ELR (cell line): ENCODE measurements around the gene PLSCR4.

ENCODE experiments used
- DNase-seq: peaks from one replicate; pipeline ENCODE4 v3.0.0-alpha.2; 2015; ENCODE audit warnings: low read depth

Gene PLSCR4

DNA sequence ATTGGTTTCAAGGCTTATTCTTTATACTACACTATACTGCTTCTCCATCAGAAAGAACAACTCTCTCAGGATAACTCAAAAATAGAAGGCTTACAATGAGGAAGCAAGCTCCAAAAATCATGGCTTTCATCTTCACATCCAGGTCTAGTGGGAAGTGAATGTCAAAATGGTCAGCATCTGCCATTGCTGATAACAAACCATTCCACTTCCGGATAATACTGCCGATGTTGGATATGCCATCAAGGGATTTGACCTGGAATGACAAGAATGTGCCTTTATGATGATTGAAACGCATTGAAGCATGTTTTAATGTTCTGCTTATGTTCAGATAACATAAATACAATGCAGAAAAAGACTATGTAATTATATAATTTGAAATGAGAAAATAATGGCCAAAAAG lies 55.9 kb downstream of the PLSCR4 start:
- no peak for DNase-seq

DNA sequence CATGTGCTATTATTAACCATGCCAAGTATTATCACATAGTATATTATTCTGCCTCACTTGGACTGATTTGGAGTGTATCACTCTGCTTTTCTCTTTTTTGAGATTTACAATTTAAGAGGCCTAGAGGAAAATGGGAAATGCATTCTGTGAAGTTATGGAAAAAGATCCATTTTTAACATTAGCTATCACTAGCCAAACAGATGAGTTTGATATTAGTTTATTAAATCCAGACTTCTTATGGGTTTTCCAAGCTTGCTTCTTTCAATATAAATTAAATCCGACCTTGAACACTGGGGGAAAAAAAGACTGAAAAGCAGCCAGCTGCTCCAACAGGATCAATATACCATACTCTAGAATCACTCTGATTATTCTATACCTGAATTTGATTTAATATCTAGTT lies 59.9 kb downstream of the PLSCR4 start:
- DNase-seq, result no peak

DNA sequence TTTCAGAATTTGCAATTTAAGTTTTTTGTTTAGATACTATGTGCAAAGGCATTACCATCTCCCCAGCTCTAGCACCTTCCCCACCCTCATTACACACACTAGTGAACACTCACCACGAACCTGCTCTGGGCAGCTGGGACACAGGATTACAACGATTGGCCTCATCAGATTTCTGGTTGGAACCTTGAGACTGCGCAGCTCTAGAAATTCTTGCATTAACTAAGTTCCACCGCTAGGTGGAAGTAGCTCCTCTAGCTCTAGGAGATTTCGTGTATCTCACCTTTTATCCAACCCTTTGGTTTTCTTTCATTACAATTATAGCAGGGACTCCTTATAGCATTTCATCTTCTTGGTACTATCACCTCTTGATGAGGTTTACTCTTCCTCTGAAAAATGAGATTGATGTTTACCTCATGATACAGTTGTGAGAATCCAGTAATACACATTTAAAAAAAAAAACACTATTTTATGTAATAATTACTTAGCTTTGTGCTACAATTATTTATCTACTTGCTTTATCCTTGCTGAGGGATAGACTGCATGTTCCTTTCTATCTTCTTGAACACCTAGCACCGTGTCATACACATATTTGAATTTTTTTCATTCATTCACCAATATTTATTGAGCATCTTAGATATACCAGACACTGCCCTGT lies 61.3 kb downstream of the PLSCR4 start:
- peak; percentile 83 for DNase-seq

DNA sequence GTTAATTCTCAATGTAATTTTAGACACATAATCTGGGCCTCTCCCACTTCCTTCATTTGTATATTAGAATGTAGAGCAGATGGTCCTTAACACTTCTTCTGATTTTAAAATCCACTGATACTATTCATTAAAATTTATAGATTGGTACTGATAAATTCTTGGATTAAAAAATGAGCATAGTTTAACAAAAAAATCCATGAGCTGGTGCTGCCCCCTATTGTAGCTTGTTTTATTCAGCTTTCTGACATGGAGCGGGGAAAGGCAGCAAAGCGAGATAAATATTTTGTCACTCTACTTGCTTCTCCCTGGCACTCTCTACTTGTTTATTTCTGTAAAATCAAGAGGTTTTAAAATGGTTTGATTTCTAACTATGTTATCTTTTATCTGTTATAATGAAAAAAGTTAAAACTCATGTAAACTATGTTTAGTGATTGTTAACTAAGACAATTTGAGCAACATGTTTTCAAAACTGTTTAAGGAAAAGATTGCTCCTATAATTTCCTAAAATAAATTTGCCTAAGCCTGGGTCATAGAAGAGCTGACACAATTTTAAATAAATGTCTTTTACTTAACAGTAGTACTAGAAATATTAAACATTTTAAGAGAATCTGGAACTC lies 63.5 kb downstream of the PLSCR4 start:
- DNase-seq, result peak; percentile 71

GRCh38 chr3:146184241-146185015 lies 66.5 kb downstream of the PLSCR4 start:
- DNase-seq, result peak; percentile 80

DNA sequence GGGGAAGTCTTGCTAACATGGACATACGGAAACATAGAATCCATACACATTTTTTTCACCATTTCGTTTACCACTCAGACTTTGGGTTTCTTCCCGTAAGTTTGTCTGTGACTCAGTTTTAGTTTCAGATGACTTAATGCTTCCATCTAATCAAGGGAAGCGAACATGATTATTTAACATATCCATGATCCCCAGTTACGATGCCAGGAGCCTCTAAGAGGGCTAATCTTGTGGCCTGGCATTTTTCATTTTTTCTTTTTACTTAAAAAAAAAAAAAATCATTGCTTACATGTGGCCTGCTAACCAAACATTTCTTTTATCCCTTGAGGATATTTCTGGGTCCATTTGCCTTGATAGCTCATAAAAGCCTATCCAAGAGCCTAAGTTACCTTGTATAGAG lies 69.7 kb downstream of the PLSCR4 start:
- no peak for DNase-seq

GRCh38 chr3:146180376-146180775 lies 70.5 kb downstream of the PLSCR4 start:
- DNase-seq, result no peak

GRCh38 chr3:146178006-146178689 lies 72.8 kb downstream of the PLSCR4 start:
- no peak for DNase-seq

DNA sequence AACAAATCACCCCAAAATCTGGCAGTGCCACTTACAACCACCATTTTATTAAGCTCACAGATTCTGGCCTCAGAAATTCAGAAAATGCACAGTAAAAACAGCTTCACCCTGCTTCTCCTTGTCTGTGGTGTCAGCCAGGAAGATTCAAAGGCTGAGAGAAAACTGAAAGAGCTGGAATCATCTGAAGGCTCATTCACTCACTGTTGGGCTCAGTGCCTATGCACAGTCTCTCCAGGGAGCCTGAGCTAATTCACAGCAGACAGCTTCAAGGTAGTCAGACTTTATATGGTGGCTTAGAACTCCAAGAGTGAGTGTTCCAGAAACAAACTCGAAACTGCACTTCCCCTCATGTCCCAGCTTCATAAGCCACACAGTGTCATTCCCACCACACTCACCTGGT lies 73.4 kb downstream of the PLSCR4 start:
- DNase-seq, result no peak

DNA sequence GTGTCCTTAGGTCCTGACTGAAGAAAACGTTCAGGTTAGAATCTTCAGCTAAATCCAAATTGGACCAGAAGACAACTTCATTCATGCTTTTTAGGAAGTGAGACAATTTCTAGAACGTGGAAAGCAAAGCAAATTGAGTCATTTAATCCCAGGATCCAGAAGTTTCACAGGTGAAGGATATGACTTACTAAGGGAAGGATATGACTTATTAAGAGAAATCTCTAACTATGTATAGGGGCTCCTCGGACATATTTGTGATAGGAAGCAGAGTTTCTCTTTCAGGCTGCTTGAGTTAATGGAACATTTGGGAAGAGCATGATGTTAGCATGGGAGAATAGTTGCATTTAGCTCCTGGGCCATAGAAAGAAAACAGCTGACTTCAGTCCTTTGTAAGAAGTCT lies 73.8 kb downstream of the PLSCR4 start:
- DNase-seq, result peak; percentile 82

DNA sequence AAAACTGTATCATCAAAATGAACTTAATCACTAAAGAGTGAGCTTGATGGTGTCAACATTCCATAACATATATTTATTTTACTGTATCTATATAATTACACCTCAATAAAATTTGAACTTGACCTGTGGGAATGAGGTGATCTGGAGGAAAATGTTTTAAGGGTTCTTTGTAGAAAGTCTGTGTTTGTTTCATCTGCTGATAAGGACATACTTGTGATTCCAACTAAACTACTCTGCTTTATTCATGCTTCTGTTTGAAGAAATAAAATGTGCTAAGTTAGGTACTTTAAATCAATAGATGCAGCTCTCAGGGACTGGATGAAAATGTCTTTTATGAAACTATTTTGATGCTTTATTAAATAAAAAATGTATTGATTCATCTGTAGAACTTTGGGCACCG lies 78.3 kb downstream of the PLSCR4 start:
- DNase-seq, result no peak

GRCh38 chr3:146170591-146170990 lies 80.3 kb downstream of the PLSCR4 start:
- DNase-seq, result peak; percentile 42

DNA sequence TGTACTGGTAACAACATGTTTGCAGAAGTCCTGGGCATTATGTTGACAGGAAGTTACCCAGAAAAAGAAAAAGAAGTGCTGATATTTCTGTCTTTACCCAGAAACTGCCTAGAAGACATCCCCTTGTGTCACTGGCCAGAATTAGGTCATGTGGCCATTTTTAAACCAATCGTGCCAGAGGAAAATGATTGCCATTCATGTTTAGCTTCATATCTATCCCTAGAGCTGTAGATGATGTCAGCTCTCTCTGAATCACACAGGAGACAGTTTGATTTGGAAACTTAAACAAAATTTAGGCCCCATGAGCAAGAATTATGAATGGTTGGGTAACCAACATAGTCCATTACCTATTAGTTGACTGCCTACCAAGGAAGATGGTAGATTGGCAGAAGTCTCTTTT lies 81.0 kb downstream of the PLSCR4 start:
- DNase-seq, result peak; percentile 23

DNA sequence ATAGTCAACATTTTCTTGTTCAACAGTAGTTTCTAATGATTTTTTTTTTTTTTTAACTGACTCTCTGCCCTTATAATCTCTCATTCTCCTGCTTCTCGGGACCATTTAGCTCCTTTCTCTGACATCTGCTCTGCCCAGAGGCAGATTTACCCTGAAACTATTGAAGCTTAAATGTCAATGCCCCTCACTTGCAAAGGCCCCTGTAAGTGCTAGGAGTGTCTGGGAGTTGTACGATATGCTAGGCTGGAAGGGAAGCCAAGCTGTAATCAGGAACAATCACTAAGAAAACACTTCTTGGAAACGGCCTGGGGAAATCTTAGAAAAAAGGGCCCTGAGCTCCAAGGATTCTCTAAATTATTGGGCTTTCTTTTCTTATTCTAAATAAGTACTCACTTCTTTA lies 84.1 kb downstream of the PLSCR4 start:
- DNase-seq, result peak; percentile 45

DNA sequence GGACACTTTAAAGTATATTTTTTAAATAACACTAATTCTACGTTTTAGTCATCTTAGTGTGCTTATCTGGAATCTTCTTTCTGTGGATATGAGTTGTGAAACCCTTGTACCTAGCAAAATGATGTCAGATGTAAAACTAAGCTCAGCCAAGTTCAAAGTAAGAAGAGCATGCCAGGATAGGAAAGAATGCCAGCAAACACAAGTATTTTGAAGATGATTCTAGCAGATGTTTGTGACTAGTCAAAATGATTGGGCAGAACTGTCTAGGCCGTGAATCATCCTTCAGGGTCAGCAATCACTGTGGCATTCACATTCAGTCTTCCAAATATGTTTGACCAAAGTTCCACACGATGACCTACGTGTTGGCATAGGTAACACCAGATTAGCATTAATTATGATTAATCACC lies 84.5 kb downstream of the PLSCR4 start:
- DNase-seq, result peak; percentile 93

DNA sequence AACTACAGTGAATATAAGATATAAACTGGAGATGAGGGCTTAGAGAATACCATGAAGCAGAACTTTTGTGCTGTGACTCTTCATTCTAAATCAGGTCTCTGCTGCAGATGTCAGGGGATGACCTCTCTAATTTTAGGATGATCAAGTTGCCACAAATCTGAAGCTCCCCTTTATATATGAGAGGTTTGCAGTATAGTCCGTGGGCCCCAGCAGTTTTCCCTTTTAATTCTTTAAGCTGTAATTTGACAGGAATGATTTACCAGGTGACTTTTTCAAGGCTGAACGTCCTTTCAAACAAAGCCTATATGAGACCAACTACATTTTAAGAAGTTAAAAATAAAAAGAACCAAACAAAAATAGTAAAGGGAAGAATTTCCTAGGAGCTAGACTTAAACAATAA lies 85.0 kb downstream of the PLSCR4 start:
- DNase-seq, result no peak

- DNase-seq, result peak; percentile 93
Measured at GRCh38 chr3:146164971-146165769, 85.7 kb downstream of the PLSCR4 start.

DNA sequence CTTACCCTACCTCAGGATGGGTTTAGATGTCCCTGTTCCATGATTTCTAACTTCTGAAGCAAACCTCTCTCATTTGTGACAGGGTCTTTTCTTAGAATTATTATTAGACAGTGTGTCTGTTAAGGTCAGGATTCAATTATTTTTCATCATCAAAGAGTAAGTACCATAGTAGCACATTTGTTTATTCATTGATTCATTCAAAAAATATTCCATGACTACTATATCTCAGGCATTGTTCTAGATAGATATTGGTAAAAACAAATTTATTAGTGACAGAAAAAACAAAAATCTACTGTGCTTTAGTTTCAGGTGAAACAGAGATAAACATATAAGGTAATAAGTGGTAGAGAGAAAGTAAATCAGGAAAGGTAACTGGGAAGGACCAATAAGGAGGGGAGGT lies 86.4 kb downstream of the PLSCR4 start:
- DNase-seq, result peak; percentile 67

GRCh38 chr3:146164071-146164470 lies 86.8 kb downstream of the PLSCR4 start:
- peak; percentile 79 for DNase-seq

- DNase-seq, result peak; percentile 97
Measured at GRCh38 chr3:146163584-146163983, 87.3 kb downstream of the PLSCR4 start.

GRCh38 chr3:146162561-146162960 lies 88.3 kb downstream of the PLSCR4 start:
- peak; percentile 43 for DNase-seq

DNA sequence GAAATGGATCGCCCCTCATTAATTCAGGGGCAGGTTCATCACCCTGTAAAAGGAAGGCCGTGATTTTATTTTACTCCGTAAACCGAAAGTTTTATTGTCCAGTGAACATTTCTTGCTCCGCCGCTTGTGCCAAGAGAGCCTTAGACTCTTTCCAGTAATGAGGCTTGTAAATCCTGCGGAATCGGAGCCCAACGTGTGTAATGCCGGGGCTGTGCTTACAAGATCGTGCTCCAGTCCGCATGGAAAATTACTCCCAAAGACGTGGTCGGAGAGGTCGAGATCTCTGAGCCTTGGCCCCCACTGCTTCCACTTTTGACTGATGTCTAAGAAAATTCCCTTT lies 89.3 kb downstream of the PLSCR4 start:
- DNase-seq, result peak; percentile 69
